Esophagus squamous epithelium (tissue), 4 donors: Measurements from ENCODE around the gene CTSO.

Experiments used
- CTCF ChIP-seq, 6 experiments: fragments of 450-650 bp in 4 of 6; fragments of 200-600 bp in 2 of 6; sonication (generic) in 2 of 6; IDR thresholded peaks; one replicate each; pipeline ENCODE4 v1.5.1; 2016 to 2019; ENCODE audit warnings: antibody characterized with exemption in 6 of 6, mild to moderate bottlenecking in 4 of 6, moderate library complexity in 4 of 6
- POLR2A ChIP-seq, 4 donors: fragments of 450-650 bp; IDR thresholded peaks; one replicate each; pipeline ENCODE4 v1.6.1; 2017; ENCODE audit warnings: antibody characterized with exemption in 4 of 4, mild to moderate bottlenecking in 4 of 4, moderate library complexity in 3 of 4

- TF ChIP-seq CTCF (IDR thresholded peaks at IDR 0.05) (no peak), POLR2A (IDR thresholded peaks at IDR 0.05) (no peak)
Measured at GRCh38 chr4:155921597-155921996, 32.1 kb downstream of the CTSO start.
